Activated CD8-positive, alpha-beta T cell treated with anti-CD3 and anti-CD28 coated beads for 36 hours (primary cell): ENCODE data around the gene SOCS3. TPM values are rescaled to one million over a fixed set of nuclear protein-coding genes. Genes with fewer than 3 reads are reported as not detected.

ENCODE experiments used
- ATAC-seq: fragments of 200-7000 bp; cut with Tn5 transposase; one replicate; pipeline ENCODE4 v1.10.0; 2021; ENCODE audit warnings: mild to moderate bottlenecking, moderate library complexity
- CTCF ChIA-PET: fragments of 350-600 bp; sonication (Branson Sonifier 250); formaldehyde crosslinking; loops from one replicate; lab custom pipeline; 2021; ENCODE audit warnings: antibody characterized with exemption; lab: Charles Lee
- POLR2A ChIA-PET: fragments of 350-600 bp; sonication (Branson Sonifier 250); formaldehyde crosslinking; loops from one replicate; lab custom pipeline; 2021; ENCODE audit warnings: antibody characterized with exemption; lab: Charles Lee
- DNase-seq: peaks from one replicate; pipeline ENCODE4 v3.0.0-alpha.2; 2020
- H3K27ac Mint-ChIP-seq: one replicate; pipeline ENCODE4 v1.8.0; 2021; ENCODE audit warnings: mild to moderate bottlenecking, mixed read lengths
- H3K27me3 Mint-ChIP-seq: one replicate; pipeline ENCODE4 v1.8.0; 2021; ENCODE audit warnings: mixed read lengths
- H3K36me3 Mint-ChIP-seq: one replicate; pipeline ENCODE4 v1.8.0; 2021; ENCODE audit warnings: low read depth, mixed read lengths
- H3K4me1 Mint-ChIP-seq: one replicate; pipeline ENCODE4 v1.8.0; 2021; ENCODE audit warnings: low read depth, mixed read lengths
- H3K4me3 Mint-ChIP-seq: one replicate; pipeline ENCODE4 v1.8.0; 2021; ENCODE audit warnings: mild to moderate bottlenecking, moderate library complexity, mixed read lengths
- H3K9me3 Mint-ChIP-seq: one replicate; pipeline ENCODE4 v1.8.0; 2021; ENCODE audit warnings: mixed read lengths
- CTCF ChIP-seq: fragments of 200-600 bp; IDR thresholded peaks from one replicate; pipeline ENCODE4 v1.8.0; 2022; ENCODE audit warnings: antibody characterized with exemption, mild to moderate bottlenecking
- intact Hi-C: fragments of 100-400 bp; cut with micrococcal nuclease; formaldehyde crosslinking; loops from one replicate; pipeline ENCODE4 v1.10.0; 2022
- total RNA-seq, 2 experiments: library from RNA; stranded (reverse); gene quantifications; one replicate each; pipeline ENCODE4 v1.2.3, GENCODE V29; 2021

SOCS3 gene
- total RNA-seq, 2 experiments from 2014 or later = 48.6 to 49.1 TPM

- ATAC-seq = no peak
- intact Hi-C loops = no loop called here
- peak overlapping the region; percentile 99 for H3K27ac Mint-ChIP-seq
- no peaks in the 10 kb centered on the region for H3K27me3 Mint-ChIP-seq
- H3K4me3 Mint-ChIP-seq = peak overlapping the region; percentile 60
- peaks cover 83% of the 10 kb centered on the region for H3K4me1 Mint-ChIP-seq
- ChIA-PET CTCF (interaction anchor here (0.7 to 2.1 kb wide), 4 partner anchors 22 to 37 kb away, joined by 3 to 23 read pairs (median 8); no protein-coding TSS in a partner anchor), POLR2A (interaction anchor here (1.0 to 1.6 kb wide), 5 partner anchors 30 to 254 kb away, joined by 3 to 6 read pairs (median 3); partner anchors contain the start of gene TMC8)
- H3K36me3 Mint-ChIP-seq = peaks cover 58% of the 10 kb centered on the region
- no peak for TF ChIP-seq CTCF
- H3K9me3 Mint-ChIP-seq = no peaks in the 10 kb centered on the region
- DNase-seq = no peak
These were observed 24.8 kb upstream of the SOCS3 start for GRCh38 chr17:78384479-78385175.

GRCh38 chr17:78383725-78384471 lies 24.0 kb upstream of the SOCS3 start:
- intact Hi-C loops = no loop called here
- Mint-ChIP-seq H3K4me3 (peak overlapping the region; percentile 60), H3K36me3 (peaks cover 62% of the 10 kb centered on the region), H3K4me1 (peaks cover 86% of the 10 kb centered on the region), H3K27ac (peak overlapping the region; percentile 99), H3K9me3 (no peaks in the 10 kb centered on the region), H3K27me3 (no peaks in the 10 kb centered on the region)
- ChIA-PET POLR2A (interaction anchor here (1.0 to 1.6 kb wide), 4 partner anchors 30 to 253 kb away, joined by 3 to 6 read pairs (median 4); partner anchors contain the start of gene TMC8), CTCF (interaction anchor here (0.7 to 2.1 kb wide), 5 partner anchors 19 to 38 kb away, joined by 3 to 23 read pairs (median 6); no protein-coding TSS in a partner anchor)
- no peak for TF ChIP-seq CTCF
- peak; percentile 38 for ATAC-seq
- DNase-seq = peak; percentile 78

- no peak for TF ChIP-seq CTCF
- peak; percentile 43 for ATAC-seq
- Mint-ChIP-seq H3K4me1 (peaks cover 75% of the 10 kb centered on the region), H3K27ac (peak overlapping the region; percentile 86), H3K4me3 (peak overlapping the region; percentile 98), H3K27me3 (no peaks in the 10 kb centered on the region), H3K9me3 (no peaks in the 10 kb centered on the region), H3K36me3 (peaks cover 50% of the 10 kb centered on the region)
- DNase-seq = peak; percentile 66
- CTCF ChIA-PET = interaction anchor here (1.0 to 1.9 kb wide), 9 partner anchors 19 to 244 kb away, joined by 3 to 10 read pairs (median 3); no protein-coding TSS in a partner anchor
- intact Hi-C loops = no loop called here
- POLR2A ChIA-PET = interaction anchor here (1.0 to 2.2 kb wide), 6 partner anchors 10 to 84 kb away, joined by 3 to 8 read pairs (median 4); no protein-coding TSS in a partner anchor
These were observed 21.8 kb upstream of the SOCS3 start for GRCh38 chr17:78381601-78382232.

GRCh38 chr17:78380370-78380769 lies 20.5 kb upstream of the SOCS3 start:
- POLR2A ChIA-PET = interaction anchor here (2.2 kb wide), 1 partner anchor 39 kb away, joined by 8 read pairs; no protein-coding TSS in a partner anchor
- intact Hi-C loops = no loop called here
- Mint-ChIP-seq H3K27ac (peak overlapping the region; percentile 86), H3K36me3 (peaks cover 43% of the 10 kb centered on the region), H3K4me3 (peak overlapping the region; percentile 98), H3K4me1 (peaks cover 63% of the 10 kb centered on the region), H3K27me3 (no peaks in the 10 kb centered on the region), H3K9me3 (no peaks in the 10 kb centered on the region)
- ATAC-seq (no peak), DNase-seq (no peak)
- no peak for TF ChIP-seq CTCF
- CTCF ChIA-PET = interaction anchor here (0.7 to 4.8 kb wide), 3 partner anchors 21 to 94 kb away, joined by 3 to 27 read pairs (median 3); partner anchors contain the start of gene SOCS3
